Dedifferentiated amniotic fluid mesenchymal stem cell (primary cell): ENCODE measurements around the gene DLGAP5.

Experiments
- DNase-seq: peaks from one replicate; pipeline ENCODE4 v3.0.0-alpha.2; 2016; ENCODE audit errors: extremely low spot score

Gene DLGAP5

GRCh38 chr14:55129086-55129427 is 62.3 kb downstream of the DLGAP5 start, which contains the start of gene LGALS3:
Gene LGALS3, plus strand, starts transcription at chr14:55129252. Its CDS starts 8,122 bp downstream, at chr14:55137374.
- DNase-seq = peak; percentile 55

GRCh38 chr14:55128386-55129085 is 62.8 kb downstream of the DLGAP5 start:
- no peak for DNase-seq

DNA sequence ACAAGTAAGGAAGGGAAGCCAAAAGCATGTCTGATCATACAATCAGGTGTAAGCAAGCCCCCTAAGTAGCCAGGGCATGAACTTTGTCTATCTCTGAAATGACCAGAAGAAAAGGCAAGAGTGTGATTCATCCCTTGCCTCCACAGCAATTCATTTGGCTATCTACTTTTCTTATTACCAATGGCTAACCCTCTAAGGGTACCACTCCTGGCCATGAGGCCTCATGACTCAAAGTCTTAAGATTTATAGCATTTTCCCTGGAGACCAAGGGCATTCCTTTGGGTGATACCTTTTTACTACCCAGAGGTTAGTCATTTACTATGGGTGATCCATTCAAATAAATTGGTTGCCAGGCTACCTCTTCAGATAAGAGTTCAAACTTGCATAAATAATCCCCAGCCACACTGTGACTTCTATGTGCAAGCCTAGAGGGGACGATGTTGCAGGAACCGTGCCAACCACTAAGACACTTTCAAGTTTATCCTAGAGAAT is 63.9 kb downstream of the DLGAP5 start:
- DNase-seq = no peak

DNA sequence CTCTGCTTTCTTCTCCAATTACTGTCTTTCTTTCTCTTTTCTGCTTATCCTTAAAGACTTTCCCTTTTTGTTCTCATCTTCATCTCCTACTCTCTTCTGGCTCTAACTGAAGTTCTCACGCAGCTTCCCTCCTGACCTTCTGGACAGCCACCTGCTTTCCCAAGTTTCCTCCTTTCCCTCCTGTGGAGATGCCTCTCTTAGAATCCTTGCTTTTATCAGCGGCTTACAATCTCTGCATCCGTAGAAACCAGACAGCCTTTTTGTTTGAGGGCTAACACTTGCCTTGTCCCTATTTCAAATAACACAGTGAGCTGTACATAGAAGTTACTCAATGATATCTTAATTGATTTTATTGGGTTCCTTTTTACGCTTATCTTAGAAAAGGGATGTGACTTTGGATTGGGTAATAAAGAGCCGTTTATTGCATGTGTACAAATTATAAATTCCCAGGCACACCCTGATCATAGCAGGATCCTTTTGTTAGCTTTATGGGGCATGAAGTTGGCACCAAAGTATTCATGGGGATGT is 64.4 kb downstream of the DLGAP5 start:
- no peak for DNase-seq

DNA sequence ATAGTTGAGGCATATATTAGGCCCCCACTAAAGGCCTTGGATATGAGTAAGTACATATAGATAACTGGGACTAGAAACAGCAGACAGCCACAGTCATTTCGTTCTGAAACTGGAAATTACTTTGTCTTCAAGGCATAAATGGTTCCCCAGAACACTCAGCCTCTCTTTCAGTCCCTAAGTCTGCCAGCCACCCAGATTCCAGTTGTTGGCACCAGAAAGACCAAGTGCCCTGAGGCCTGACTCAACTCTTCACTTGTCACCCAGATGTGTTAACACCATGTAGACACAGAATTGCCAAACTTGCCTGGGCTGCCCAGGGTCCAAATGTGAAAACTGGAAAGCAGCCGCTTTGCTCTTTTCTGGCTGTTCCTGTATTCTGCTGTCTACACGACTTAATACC is 65.4 kb downstream of the DLGAP5 start:
- no peak for DNase-seq

DNA sequence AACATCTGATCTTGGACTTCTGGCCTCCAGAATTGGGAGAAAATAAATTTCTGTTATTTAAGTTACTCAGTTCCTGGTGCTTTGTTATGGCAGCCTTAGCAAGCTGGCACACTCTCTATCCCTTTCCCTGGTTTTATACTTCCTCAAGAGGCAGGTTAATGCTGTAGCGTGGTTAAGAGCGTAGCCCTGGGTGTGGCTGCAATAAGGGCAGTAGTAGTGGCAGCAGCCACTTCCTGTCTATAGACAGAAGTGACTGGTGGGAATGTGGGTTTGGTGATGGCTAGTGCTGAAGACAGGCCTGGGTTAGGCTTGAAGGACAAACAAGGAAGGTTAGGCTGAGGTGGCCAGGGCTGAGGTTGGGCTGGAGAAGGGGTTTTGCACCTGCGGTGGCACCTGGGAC is 66.0 kb downstream of the DLGAP5 start:
- no peak for DNase-seq

DNA sequence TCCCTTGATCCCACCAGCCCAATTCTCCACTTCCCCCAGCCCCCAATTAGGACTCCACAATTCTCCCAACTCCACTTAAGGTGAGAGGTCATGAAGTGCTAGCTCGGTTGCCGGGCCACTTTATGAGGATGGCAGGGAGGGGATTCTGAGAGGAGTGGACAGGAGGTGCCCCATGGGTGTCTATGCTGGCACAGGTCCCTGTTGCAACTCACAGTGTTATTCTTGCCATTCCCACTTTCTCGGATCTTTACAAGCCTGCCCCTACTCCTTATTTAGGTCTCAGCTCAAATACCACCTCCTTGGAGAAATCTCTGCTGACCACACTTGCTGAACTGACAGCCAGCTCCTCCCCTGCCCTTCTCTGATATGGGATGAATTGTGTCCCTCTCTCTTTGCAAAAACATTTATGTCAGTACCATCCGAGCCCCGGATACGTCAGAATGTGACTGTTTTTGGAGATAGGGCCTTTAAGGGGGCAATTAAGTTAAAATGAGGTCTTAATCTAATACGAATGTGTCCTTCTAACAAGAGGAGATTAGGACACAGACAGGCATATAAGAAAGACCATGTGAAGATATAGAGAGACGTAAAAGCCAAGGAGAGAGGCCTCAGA is 66.5 kb downstream of the DLGAP5 start:
- DNase-seq = no peak

- no peak for DNase-seq
Observed at GRCh38 chr14:55123852-55124639, 67.3 kb downstream of the DLGAP5 start.

DNA sequence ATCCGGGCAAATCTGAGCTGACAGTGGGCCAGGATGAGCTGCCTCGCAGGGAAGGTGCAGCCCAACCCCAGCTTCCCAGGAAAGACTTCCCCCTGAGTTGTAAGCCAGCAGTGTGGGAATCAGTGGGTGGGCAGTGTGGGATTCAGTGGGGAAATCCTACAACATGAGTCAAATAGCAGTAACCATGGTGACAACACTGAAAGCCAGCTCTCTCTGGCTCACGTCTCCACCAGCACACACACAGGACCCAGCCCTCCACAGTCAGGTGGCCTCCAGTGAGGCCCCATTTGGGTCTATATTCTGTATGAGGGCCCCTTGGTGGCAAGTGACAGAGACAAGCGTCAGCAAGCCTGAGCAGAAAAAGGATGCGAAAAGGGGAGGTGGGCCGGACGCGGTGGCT is 68.3 kb downstream of the DLGAP5 start:
- peak; percentile 63 for DNase-seq

DNA sequence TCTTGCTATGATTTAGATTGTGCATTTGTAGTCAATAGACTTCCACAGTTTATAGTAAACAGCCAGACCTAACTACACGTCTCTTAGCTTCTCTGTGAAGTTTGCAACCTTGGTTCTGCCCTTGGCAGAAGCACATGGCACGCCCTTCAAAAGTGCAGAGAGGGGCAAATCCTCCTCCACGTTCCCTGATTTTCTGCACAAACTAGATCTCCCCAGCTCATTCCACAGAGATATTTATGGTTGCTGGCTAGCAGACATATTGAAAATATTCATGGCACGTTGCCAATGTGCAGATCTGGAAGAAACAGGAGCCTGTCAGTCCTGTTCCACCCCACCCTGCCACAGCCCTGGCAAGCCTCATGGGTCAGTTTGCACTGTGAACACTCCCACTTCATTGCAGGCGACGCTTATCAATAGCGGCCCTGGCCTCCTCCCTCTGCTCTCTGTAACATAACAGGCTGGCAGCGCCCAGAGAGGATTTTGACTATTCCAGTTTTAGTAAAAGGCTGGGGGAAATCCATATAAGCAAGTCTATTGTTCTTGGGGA is 68.9 kb downstream of the DLGAP5 start:
- DNase-seq = no peak

GRCh38 chr14:55121628-55122439 is 69.6 kb downstream of the DLGAP5 start:
- no peak for DNase-seq

GRCh38 chr14:55120571-55121495 is 70.6 kb downstream of the DLGAP5 start:
- DNase-seq = no peak

- no peak for DNase-seq
Observed at GRCh38 chr14:55118761-55119160, 72.6 kb downstream of the DLGAP5 start.

DNA sequence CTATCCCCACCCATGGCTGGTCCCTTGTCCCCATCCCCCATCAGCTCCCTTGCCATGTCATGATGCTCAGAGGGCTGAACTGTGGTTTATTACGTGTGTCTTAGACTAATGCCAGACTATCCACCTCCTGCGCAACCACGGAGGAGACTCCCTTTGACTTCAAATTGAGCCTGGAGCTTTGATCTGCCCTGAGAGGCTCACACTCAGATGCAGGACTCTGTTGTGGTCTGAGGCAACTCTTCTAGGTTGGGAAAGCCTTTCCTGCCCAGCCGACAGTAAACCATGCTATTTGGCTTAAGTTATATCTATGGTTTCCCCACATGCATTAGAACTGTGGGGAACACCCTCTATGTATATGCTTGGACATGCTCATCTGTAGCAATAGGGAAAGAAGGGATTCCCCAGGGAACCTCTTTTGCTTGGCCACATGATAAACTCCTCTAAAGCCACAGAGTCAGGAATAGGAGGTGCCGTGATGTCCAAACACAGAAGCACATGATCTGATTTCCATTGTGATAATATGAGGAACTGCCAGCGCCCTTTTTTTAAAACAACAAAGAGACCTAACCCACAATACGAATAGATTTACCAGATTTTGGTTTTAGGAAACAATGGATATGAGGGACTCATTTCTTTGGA is 73.5 kb downstream of the DLGAP5 start:
- DNase-seq = no peak

- DNase-seq = no peak
Observed at GRCh38 chr14:55116246-55117030, 74.9 kb downstream of the DLGAP5 start.

GRCh38 chr14:55115861-55116245 is 75.5 kb downstream of the DLGAP5 start:
- no peak for DNase-seq

- DNase-seq = no peak
Observed at GRCh38 chr14:55115460-55115859, 75.9 kb downstream of the DLGAP5 start.

DNA sequence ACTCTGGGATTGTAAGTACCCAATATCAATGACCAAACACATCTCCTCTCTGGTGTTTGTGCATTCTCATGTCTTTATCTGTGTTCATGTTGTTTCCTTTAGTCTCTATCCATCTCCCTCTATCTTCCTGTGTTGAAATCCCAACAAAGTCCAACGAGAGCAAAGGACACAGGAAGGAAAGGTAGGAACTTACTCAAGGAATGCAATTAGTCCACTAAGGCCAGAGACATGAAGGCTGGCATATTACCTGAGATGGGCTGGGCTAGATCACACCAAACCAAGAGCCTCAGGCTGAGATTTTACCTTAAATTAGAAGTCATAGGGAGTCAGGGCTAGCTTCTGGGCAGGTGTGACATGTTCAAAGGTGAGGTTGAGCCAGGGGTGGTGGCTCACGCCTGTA is 76.7 kb downstream of the DLGAP5 start:
- no peak for DNase-seq

DNA sequence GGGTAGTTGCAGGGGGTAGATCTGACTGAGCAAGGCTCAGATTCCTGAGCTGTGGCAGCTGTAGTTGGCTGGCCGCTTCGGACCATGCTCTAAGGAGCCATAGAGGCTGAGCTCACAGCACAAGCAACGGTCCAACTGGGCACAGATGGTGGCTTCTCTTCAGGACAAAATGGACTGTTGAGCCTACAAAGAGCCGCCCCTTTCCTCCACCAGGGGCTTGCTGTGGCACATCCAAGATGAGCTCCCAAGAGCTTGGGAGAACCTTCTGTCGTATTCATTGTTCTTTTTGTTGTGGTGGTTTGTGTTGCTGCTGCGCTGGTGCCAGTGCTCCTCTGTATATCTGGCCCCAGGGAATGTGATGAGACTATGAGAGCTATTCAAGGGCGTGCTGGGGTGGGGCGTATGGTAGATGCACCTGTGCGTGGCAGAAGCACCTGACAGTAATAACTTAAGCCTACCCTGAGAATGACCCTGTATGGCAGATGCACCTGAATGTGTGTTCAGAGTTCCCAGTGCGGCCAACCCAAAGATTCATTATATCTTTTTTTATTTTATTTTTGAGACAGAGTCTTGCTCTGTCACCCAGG is 80.2 kb downstream of the DLGAP5 start:
- no peak for DNase-seq
